GM18505 (cell line): ENCODE results near the gene CALB2.
"Not testable (repeated sequence)": the region's sequence is repeated elsewhere in the genome, so short reads cannot be mapped to it uniquely, and the experiment has no call there.

Experiments
- ATAC-seq: cut with Tn5 transposase; IDR thresholded peaks from one replicate; pipeline ENCODE4 v1.9.1; 2021; ENCODE audit not compliant: unreplicated experiment
- POLR2A ChIP-seq: IDR thresholded peaks from 4 replicates; pipeline ENCODE4 v1.6.1; 2011; ENCODE audit warnings: borderline replicate concordance; ENCODE audit not compliant: insufficient read depth, insufficient read length; ENCODE audit errors: extremely low read depth

CALB2 gene

GRCh38 chr16:71343078-71343477, 15.4 kb upstream of the CALB2 start:
- no peak for ATAC-seq
- no peak for TF ChIP-seq POLR2A

GRCh38 chr16:71344315-71344905, 14.1 kb upstream of the CALB2 start:
- no peak for TF ChIP-seq POLR2A
- no peak for ATAC-seq

GRCh38 chr16:71345031-71345430, 13.5 kb upstream of the CALB2 start:
- no peak for TF ChIP-seq POLR2A
- no peak for ATAC-seq

GRCh38 chr16:71347146-71347545, 11.4 kb upstream of the CALB2 start:
- TF ChIP-seq POLR2A: no peak
- ATAC-seq: no peak

GRCh38 chr16:71348262-71349085, 10.0 kb upstream of the CALB2 start:
- no peak for TF ChIP-seq POLR2A
- ATAC-seq: no peak

- TF ChIP-seq POLR2A: no peak
- no peak for ATAC-seq
Measured at GRCh38 chr16:71350821-71351557, 7.5 kb upstream of the CALB2 start.

GRCh38 chr16:71351558-71351901, 7.0 kb upstream of the CALB2 start:
- ATAC-seq: no peak
- TF ChIP-seq POLR2A: no peak

GRCh38 chr16:71352466-71352865, 6.1 kb upstream of the CALB2 start:
- no peak for TF ChIP-seq POLR2A
- no peak for ATAC-seq

- no peak for TF ChIP-seq POLR2A
- no peak for ATAC-seq
Measured at GRCh38 chr16:71352963-71353460, 5.5 kb upstream of the CALB2 start.

- no peak for TF ChIP-seq POLR2A
- no peak for ATAC-seq
Measured at GRCh38 chr16:71353736-71354135, 4.8 kb upstream of the CALB2 start.

- no peak for TF ChIP-seq POLR2A
- ATAC-seq: no peak
Measured at GRCh38 chr16:71354156-71354555, 4.4 kb upstream of the CALB2 start.

GRCh38 chr16:71356051-71356740, 2.3 kb upstream of the CALB2 start:
- TF ChIP-seq POLR2A: no peak
- no peak for ATAC-seq

GRCh38 chr16:71356936-71357335, 1.6 kb upstream of the CALB2 start:
- ATAC-seq: not testable (repeated sequence)

GRCh38 chr16:71357681-71358080, 842 bp upstream of the CALB2 start:
- ATAC-seq: no peak
- no peak for TF ChIP-seq POLR2A

- ATAC-seq: no peak
Measured at GRCh38 chr16:71359431-71359830, 908 bp downstream of the CALB2 start.

More at GRCh38 chr16:71359431-71359830, 908 bp downstream of the CALB2 start:
- no peak for TF ChIP-seq POLR2A
